IgD-negative memory B cell (primary cell): Measurements from ENCODE around the gene ANKRD13D. TPM values are rescaled to one million over a fixed set of nuclear protein-coding genes. Genes with fewer than 3 reads are reported as not detected.
"Not testable (repeated sequence)": the region's sequence is repeated elsewhere in the genome, so short reads cannot be mapped to it uniquely, and the experiment has no call there.

Source experiments
- H3K27ac Mint-ChIP-seq, 3 donors: one replicate each; pipeline ENCODE4 v1.8.0; 2020 to 2022; ENCODE audit warnings: mild to moderate bottlenecking in 3 of 3, mixed read lengths in 3 of 3, moderate library complexity in 1 of 3
- H3K27me3 Mint-ChIP-seq: one replicate; pipeline ENCODE4 v1.8.0; 2021; ENCODE audit warnings: mixed read lengths
- H3K36me3 Mint-ChIP-seq: one replicate; pipeline ENCODE4 v1.8.0; 2020; ENCODE audit warnings: mild to moderate bottlenecking, mixed read lengths
- H3K4me1 Mint-ChIP-seq, 3 donors: one replicate each; pipeline ENCODE4 v1.8.0; 2020 to 2022; ENCODE audit warnings: mixed read lengths in 3 of 3, mild to moderate bottlenecking in 1 of 3
- H3K4me3 Mint-ChIP-seq, 4 donors: one replicate each; pipeline ENCODE4 v1.8.0; 2020 to 2022; ENCODE audit warnings: mild to moderate bottlenecking in 4 of 4, mixed read lengths in 4 of 4, moderate library complexity in 3 of 4
- H3K9me3 Mint-ChIP-seq, 3 donors: one replicate each; pipeline ENCODE4 v1.8.0; 2020 to 2021; ENCODE audit warnings: mixed read lengths in 3 of 3, mild to moderate bottlenecking in 1 of 3
- polyA plus RNA-seq: library from polyadenylated mRNA; unstranded; fragments of 300-500 nt; fragmentation: Illumina TruSeq; gene quantifications from one replicate; pipeline ENCODE4 v1.2.3, GENCODE V29; 2021

ANKRD13D gene
- polyA plus RNA-seq, 1 donor from 2014 or later: 17.3 TPM

DNA sequence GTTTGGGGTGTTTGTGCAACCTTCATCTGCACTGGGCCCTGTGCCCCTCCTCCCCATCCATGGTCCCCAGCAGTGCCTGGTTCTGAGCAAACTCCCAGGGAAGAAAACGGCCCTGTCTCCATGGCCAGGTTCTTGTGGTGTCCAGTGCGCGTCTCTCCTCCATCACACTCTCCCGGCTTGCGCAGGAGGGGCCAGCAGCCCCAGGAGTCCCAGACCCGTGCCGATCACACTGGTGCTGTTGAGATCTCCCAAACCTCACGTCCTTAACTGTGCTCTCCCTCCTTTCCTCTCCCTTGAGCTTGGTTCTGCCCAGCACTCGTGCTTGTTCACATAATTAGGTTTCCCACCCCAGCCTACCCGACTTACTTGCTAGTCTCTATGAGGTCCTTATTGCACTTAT, 33.8 kb upstream of the ANKRD13D start:
- peak overlapping the region in 1 of 4 donors; percentile 73 for H3K4me3 Mint-ChIP-seq
- peaks cover 3% of the 10 kb centered on the region for H3K36me3 Mint-ChIP-seq
- no peaks in the 10 kb centered on the region for H3K9me3 Mint-ChIP-seq
- H3K4me1 Mint-ChIP-seq: peaks cover 9 to 15% (median 11%) of the 10 kb centered on the region in 3 donors
- no peaks in the 10 kb centered on the region for H3K27me3 Mint-ChIP-seq
- H3K27ac Mint-ChIP-seq: peak overlapping the region; percentile 31 to 69 (median 42)

- H3K27me3 Mint-ChIP-seq: no peaks in the 10 kb centered on the region
- peaks cover 9 to 15% (median 11%) of the 10 kb centered on the region in 3 donors for H3K4me1 Mint-ChIP-seq
- H3K27ac Mint-ChIP-seq: peak overlapping the region; percentile 31 to 69 (median 42)
- H3K9me3 Mint-ChIP-seq: no peaks in the 10 kb centered on the region
- H3K36me3 Mint-ChIP-seq: peaks cover 3% of the 10 kb centered on the region
- peak overlapping the region in 1 of 4 donors; percentile 73 for H3K4me3 Mint-ChIP-seq
Measured at GRCh38 chr11:67255864-67256263, 33.2 kb upstream of the ANKRD13D start.

DNA sequence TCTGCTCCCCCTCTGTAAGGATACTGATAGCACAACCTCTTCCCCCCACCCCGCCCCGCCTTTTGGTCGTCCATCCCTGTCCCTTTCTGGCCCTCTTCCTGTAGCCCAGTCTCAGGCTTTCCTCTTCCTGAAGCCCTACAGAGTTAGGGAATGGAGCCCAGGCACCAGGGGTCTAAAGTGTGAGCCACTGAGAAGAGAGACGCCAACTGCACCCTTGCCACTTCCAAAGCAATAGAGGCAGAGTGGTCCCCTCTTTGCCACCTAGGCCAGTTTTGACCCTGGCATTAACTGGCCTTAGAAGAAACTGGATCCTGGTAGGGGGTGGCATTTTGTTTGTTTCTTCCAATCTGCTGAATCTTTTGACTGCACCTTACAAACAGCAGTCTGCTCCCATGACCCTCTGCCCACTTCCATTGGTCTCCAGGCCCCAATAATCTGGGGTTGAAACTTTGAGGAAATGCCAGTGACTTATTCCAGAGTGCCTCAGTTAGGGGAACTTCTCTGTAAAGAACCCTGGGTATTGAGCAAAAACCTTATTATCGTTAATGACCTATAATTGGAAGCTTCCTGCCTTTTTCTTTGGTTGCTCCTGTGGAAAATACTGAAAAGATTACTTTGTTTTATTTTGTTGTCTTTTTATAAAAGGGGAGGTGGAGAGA, 32.5 kb upstream of the ANKRD13D start:
- Mint-ChIP-seq H3K4me1 (peaks cover 9 to 17% (median 12%) of the 10 kb centered on the region in 3 donors), H3K4me3 (no peak overlapping the region), H3K36me3 (peaks cover 3% of the 10 kb centered on the region), H3K9me3 (no peaks in the 10 kb centered on the region), H3K27me3 (no peaks in the 10 kb centered on the region), H3K27ac (peak overlapping the region in 2 of 3 donors; percentile 69 to 78)

GRCh38 chr11:67260406-67260805, 28.7 kb upstream of the ANKRD13D start:
- no peak overlapping the region for H3K27ac Mint-ChIP-seq
- no peaks in the 10 kb centered on the region for H3K9me3 Mint-ChIP-seq
- H3K4me1 Mint-ChIP-seq: peaks cover 6 to 21% (median 18%) of the 10 kb centered on the region in 3 donors
- H3K27me3 Mint-ChIP-seq: peaks cover 8% of the 10 kb centered on the region
- no peak overlapping the region for H3K4me3 Mint-ChIP-seq
- peaks cover 1% of the 10 kb centered on the region for H3K36me3 Mint-ChIP-seq

- H3K4me3 Mint-ChIP-seq: peak overlapping the region in 2 of 4 donors; percentile 40 to 60
- not testable (repeated sequence) for H3K27ac Mint-ChIP-seq, H3K27me3 Mint-ChIP-seq, H3K9me3 Mint-ChIP-seq, H3K36me3 Mint-ChIP-seq
- H3K4me1 Mint-ChIP-seq: peaks cover 6 to 24% (median 23%) of the 10 kb centered on the region in 3 donors
Measured at GRCh38 chr11:67260885-67261639, 28.0 kb upstream of the ANKRD13D start.

DNA sequence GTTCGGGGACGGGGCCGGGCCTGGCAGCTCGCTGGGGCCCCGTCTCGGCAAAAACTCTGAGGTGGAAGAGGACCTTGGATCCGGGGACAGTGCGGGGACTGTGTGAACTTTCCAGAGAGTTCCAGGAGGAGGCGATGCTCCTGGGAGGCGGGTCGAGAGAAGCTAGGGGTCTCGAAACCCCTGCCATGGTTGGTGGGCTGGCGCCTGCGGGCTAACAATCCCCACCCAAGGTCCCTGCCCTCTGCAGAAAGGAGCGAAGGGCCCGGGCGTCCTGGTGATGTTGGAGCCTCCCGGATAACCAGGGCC, 27.5 kb upstream of the ANKRD13D start:
- Mint-ChIP-seq H3K36me3 (peaks cover 1% of the 10 kb centered on the region), H3K4me3 (peak overlapping the region in 2 of 4 donors; percentile 8 to 31), H3K4me1 (peaks cover 6 to 24% (median 23%) of the 10 kb centered on the region in 3 donors), H3K27ac (no peak overlapping the region), H3K27me3 (peaks cover 8% of the 10 kb centered on the region), H3K9me3 (no peaks in the 10 kb centered on the region)

- Mint-ChIP-seq H3K4me1 (peaks cover 6 to 24% (median 21%) of the 10 kb centered on the region in 3 donors), H3K27ac (peak overlapping the region in 2 of 3 donors; percentile 41 to 80), H3K36me3 (peaks cover 1% of the 10 kb centered on the region), H3K9me3 (no peaks in the 10 kb centered on the region), H3K27me3 (peaks cover 8% of the 10 kb centered on the region), H3K4me3 (peak overlapping the region in 3 of 4 donors; percentile 71 to 91 (median 85))
Measured at GRCh38 chr11:67261946-67262681, 27.0 kb upstream of the ANKRD13D start.

GRCh38 chr11:67262731-67263675, 26.1 kb upstream of the ANKRD13D start:
- peaks cover 8% of the 10 kb centered on the region for H3K27me3 Mint-ChIP-seq
- no peaks in the 10 kb centered on the region for H3K9me3 Mint-ChIP-seq
- H3K4me3 Mint-ChIP-seq: peak overlapping the region; percentile 26 to 91 (median 81)
- peak overlapping the region; percentile 48 to 80 (median 53) for H3K27ac Mint-ChIP-seq
- H3K4me1 Mint-ChIP-seq: peaks cover 8 to 25% (median 22%) of the 10 kb centered on the region in 3 donors
- peaks cover 1% of the 10 kb centered on the region for H3K36me3 Mint-ChIP-seq

DNA sequence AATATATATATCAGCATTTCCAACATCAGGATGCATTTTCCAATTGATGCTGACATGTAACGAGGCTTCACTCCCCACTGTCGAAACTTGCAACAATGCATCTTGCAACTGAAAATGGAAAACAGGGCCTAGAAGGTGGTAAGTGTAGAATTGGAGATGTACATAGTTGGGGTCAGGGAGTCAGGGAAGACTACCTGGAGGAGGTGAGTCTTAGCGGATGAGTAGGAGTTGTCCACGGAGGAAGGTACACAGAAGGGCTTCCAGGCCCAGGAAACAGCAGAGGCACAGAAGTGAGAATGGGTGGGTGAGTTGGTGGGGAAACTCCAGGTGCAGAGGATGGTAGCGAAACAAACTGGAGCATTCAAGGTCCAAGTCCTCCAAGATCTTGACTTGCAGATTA, 24.8 kb upstream of the ANKRD13D start:
- Mint-ChIP-seq H3K4me1 (peaks cover 13 to 30% (median 30%) of the 10 kb centered on the region in 3 donors), H3K9me3 (no peaks in the 10 kb centered on the region), H3K27me3 (peaks cover 10% of the 10 kb centered on the region)

DNA sequence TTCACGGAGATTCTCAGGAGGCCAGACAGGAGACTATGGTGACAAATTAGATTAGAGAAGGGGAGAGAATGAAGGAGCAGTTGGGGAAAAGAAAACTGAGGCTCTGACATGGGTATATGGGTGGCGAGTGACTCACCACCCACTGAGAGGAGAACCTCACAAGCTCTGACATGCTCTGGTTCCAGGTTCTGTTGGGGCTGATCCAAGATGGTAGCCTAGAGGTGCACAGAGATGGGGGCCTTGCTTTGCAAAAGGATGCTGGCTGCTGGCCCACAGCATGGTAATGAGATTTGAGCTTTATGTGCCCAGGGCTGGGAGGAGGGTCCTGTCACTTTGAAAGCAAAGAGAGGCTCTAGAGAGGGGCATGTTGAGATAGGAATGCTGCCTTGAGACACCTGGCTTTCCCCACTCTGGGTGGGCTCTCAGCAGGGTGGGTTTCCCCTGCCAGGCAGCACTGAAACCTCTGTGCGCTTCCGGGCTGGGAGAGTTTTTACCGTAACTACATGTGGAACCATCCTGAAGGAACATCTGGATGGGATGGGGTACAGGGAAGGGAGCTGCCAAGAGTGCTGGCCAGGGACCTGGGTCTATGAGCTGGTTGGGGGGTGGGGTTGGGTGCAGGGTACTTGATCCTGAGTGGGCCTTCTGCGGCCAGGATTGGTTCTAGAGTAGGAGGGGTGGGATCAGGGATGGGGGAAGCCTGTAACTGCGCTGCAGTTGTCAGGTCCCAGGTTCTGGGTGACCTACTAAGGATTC, 24.0 kb upstream of the ANKRD13D start:
- Mint-ChIP-seq H3K27ac (peak overlapping the region; percentile 90 to 94 (median 93)), H3K9me3 (no peaks in the 10 kb centered on the region)

More for the DNA sequence above, 24.8 kb upstream of the ANKRD13D start:
- H3K27ac Mint-ChIP-seq: peak overlapping the region in 2 of 3 donors; percentile 4 to 93
- peaks cover 1% of the 10 kb centered on the region for H3K36me3 Mint-ChIP-seq
- peak overlapping the region in 3 of 4 donors; percentile 61 to 88 (median 76) for H3K4me3 Mint-ChIP-seq

GRCh38 chr11:67265633-67266448, 23.3 kb upstream of the ANKRD13D start:
- H3K9me3 Mint-ChIP-seq: no peaks in the 10 kb centered on the region
- peaks cover 10% of the 10 kb centered on the region for H3K27me3 Mint-ChIP-seq
- H3K27ac Mint-ChIP-seq: peak overlapping the region in 2 of 3 donors; percentile 90 to 93
- peaks cover 8% of the 10 kb centered on the region for H3K36me3 Mint-ChIP-seq
- H3K4me1 Mint-ChIP-seq: peaks cover 24 to 40% (median 38%) of the 10 kb centered on the region in 3 donors
- peak overlapping the region; percentile 76 to 92 (median 87) for H3K4me3 Mint-ChIP-seq

More for the DNA sequence above, 24.0 kb upstream of the ANKRD13D start:
- peak overlapping the region; percentile 57 to 88 (median 75) for H3K4me3 Mint-ChIP-seq
- H3K36me3 Mint-ChIP-seq: peaks cover 3% of the 10 kb centered on the region
- H3K4me1 Mint-ChIP-seq: peaks cover 16 to 32% (median 30%) of the 10 kb centered on the region in 3 donors
- H3K27me3 Mint-ChIP-seq: peaks cover 10% of the 10 kb centered on the region

- Mint-ChIP-seq H3K27ac (peak within 1 kb of the TSS; percentile 95 to 100 (median 97)), H3K9me3 (no peaks in the 10 kb centered on the region), H3K4me1 (peaks cover 32 to 47% (median 43%) of the 10 kb centered on the region in 3 donors), H3K36me3 (peaks cover 8% of the 10 kb centered on the region), H3K27me3 (peaks cover 10% of the 10 kb centered on the region), H3K4me3 (peak within 1 kb of the TSS; percentile 93 to 97 (median 96))
Measured at GRCh38 chr11:67266449-67267187, 22.5 kb upstream of the ANKRD13D start, which contains the start of gene GRK2. Gene GRK2, plus strand, starts transcription at chr11:67266473. Its CDS starts 227 bp downstream, at chr11:67266700.
